H1 (cell line): ENCODE data around the gene MRPS6. TPM values are rescaled to one million over a fixed set of nuclear protein-coding genes. Genes with fewer than 3 reads are reported as not detected.

Source experiments
- CBX5 ChIP-seq: fragments of 300-800, 300-1000 bp; sonication (generic); IDR thresholded peaks from 2 replicates; pipeline ENCODE4 v1.7.1; 2016; ENCODE audit warnings: antibody characterized with exemption, low read length, low read depth
- CHD7 ChIP-seq: fragments of 300-600 bp; sonication (generic); IDR thresholded peaks from 2 replicates; pipeline ENCODE4 v1.7.1; 2012; ENCODE audit warnings: low read length, moderate library complexity, mild to moderate bottlenecking, inconsistent platforms; ENCODE audit not compliant: insufficient replicate concordance
- CTBP2 ChIP-seq: IDR thresholded peaks from 2 replicates; pipeline ENCODE4 v1.7.0; 2011; ENCODE audit warnings: borderline replicate concordance, mild to moderate bottlenecking, moderate library complexity, mixed read lengths, low read length; ENCODE audit not compliant: insufficient read depth, insufficient read length
- JUN ChIP-seq: IDR thresholded peaks from 2 replicates; pipeline ENCODE4 v1.6.1; 2011; ENCODE audit warnings: low read depth, mild to moderate bottlenecking, improper control_type of control experiment, low read length
- RFX5 ChIP-seq: IDR thresholded peaks from 2 replicates; pipeline ENCODE4 v1.6.1; 2011; ENCODE audit warnings: low read depth, low read length, improper control_type of control experiment, borderline replicate concordance
- RNF2 ChIP-seq: fragments of 200-900, 300-1000 bp; sonication (generic); IDR thresholded peaks from 2 replicates; pipeline ENCODE4 v1.7.1; 2016; ENCODE audit warnings: borderline replicate concordance, low read depth, mild to moderate bottlenecking, antibody characterized with exemption, low read length; ENCODE audit not compliant: poor library complexity, severe bottlenecking; ENCODE audit errors: missing control alignments
- SAP30 ChIP-seq: fragments of 300-600 bp; sonication (generic); IDR thresholded peaks from 2 replicates; pipeline ENCODE4 v1.7.1; 2012; ENCODE audit warnings: low read length, moderate library complexity, mild to moderate bottlenecking, inconsistent platforms; ENCODE audit not compliant: insufficient read depth, insufficient replicate concordance
- polyA plus RNA-seq, 7 experiments: library from polyadenylated mRNA; depleted of rRNA in 3 of 7; stranded (reverse) in 5 of 7; unstranded in 2 of 7; fragments of >200 nt in 5 of 7; fragments of 200-250 nt in 2 of 7; gene quantifications; 1 replicate in 5 of 7; 2 replicates in 1 of 7; 4 replicates in 1 of 7; pipeline versions ENCODE4 v1.2.1 to v1.2.3, GENCODE V29; 2011 to 2013; ENCODE audit warnings: missing spikeins in 2 of 7, mixed read lengths in 2 of 7
- total RNA-seq: library from RNA; stranded (reverse); fragmentation: NEBNext Ultra II Directional; extraction: Animal tissue kit (Norgen Biotek cat#: 25700); gene quantifications from 2 replicates; pipeline ENCODE4 v1.2.1, GENCODE V29; 2021

MRPS6 gene
- total and polyA plus RNA-seq, 2 of the 8 experiments (the other 6 are each of a cell fraction or from before 2014, with no cell fraction given), result 62.7 to 156 TPM

- TF ChIP-seq CHD7 (no peak), RFX5 (no peak), SAP30 (no peak), CBX5 (no peak), RNF2 (no peak), CTBP2 (no peak), JUN (no peak)
Measured at GRCh38 chr21:34126269-34126668, 52.9 kb downstream of the MRPS6 start (continued).
